HL-60/S4 treated with retinoic acid at 250 ng/mL for 4 days and 3 days (cell line): Measurements from ENCODE around the gene SNAP25.

ENCODE experiments used
- in situ Hi-C: fragments of 300-500 bp; cut with MboI; formaldehyde crosslinking; loops from 2 replicates; pipeline ENCODE4 v1.7.0; 2022; ENCODE audit warnings: low sequenced_read_pairs

SNAP25 gene

GRCh38 chr20:10328897-10329255 is 110.2 kb downstream of the SNAP25 start:
- in situ Hi-C loops: no loop called here

DNA sequence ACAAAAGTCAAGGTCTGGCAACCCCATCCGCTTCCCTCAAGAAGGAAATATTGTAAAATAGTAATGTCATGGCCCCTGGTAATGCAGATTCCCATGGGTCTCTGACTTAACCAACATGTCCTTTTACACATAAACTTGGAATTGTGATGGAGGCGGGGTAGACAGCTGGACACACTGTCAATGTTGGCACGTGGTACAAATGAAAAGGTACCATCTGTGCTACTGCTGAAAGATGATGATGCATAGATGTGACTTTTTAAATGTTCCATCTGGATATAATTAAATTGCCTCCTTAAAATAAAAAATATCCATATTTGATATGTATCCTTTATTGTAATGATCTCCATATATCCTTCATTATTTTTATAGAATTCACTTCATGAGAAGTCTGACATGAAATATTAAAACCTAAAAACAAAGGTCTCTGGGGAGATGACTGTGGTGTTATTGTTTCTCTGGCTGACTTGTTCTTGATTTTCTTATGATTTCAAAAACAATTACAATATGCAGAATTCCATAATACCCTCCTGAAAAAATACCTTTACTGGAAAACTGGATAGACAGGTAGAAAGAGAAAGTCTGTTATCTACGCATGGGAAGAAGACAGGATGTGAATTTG is 110.9 kb downstream of the SNAP25 start:
- in situ Hi-C loops: no loop called here

GRCh38 chr20:10330071-10330470 is 111.4 kb downstream of the SNAP25 start:
- in situ Hi-C loops: no loop called here

- in situ Hi-C loops: no loop called here
Measured at GRCh38 chr20:10332656-10333415, 114.2 kb downstream of the SNAP25 start.

DNA sequence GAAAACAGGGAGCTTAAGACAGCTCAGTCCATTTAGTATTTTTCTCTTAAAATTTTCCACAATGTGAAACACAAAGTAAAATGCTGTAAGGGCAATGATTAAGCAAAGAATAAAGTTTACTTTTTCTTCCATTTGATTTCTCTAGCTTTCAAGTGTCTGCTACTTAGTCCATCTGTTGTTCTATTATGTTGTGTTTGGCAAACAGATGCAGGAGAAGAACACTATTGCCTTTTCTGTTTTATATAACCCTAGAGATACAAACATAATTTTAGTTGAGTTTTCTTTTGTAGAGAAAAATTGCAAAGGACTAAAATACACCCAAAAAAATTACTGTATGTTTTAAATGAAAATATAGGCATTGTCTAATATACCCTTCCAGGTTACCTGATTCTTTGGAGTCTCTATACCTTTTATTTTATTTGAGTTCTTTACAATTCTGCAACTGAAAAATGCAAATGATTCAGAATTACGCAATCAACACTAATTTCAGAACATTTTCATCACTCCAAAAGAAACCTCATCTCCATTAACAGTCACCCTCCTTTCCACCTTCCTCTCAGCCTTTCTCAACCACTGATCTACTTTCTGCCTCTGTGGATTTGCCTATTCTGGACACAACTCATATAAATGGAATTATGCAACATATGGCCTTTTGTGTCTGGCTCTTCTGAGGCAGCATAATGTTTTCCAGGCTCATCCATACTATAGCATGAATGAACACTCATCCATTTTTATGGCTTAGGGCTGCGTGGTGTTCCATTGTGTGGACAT is 118.5 kb downstream of the SNAP25 start:
- in situ Hi-C loops: no loop called here

DNA sequence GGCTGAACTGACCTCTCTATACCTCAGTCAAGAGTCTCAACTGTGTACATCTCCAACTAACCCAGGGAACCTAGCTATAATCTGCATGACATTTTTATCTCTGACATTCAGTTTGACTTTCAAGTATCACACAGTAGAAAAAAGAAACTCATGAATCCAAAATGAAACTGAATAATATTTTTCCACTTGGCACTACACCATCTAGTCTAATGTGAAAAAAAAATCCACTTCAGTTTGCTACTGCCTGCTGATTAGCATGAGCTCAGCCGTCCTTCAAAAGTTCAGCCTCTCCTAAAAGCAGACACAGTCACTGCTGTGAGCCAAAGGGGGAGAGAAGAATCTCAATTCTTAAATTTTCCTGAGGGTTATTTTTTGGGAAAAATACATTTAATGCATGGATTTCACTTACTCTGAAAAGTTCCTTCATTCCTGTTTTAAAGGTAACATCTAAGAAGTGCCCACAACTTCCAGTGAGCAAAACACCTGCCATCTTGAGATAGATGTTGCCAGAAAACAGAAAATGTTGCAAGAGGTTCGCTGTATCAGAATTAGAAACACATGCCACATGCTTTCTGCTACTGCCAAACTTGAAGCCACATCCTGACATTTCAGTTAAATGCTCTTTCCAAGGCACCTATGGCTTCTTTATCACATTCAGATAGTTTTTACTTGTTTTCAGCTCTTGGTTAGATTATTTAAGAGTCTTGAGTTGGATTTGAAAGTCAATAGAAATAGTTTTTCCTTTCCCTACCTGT is 120.0 kb downstream of the SNAP25 start:
- in situ Hi-C loops: no loop called here

DNA sequence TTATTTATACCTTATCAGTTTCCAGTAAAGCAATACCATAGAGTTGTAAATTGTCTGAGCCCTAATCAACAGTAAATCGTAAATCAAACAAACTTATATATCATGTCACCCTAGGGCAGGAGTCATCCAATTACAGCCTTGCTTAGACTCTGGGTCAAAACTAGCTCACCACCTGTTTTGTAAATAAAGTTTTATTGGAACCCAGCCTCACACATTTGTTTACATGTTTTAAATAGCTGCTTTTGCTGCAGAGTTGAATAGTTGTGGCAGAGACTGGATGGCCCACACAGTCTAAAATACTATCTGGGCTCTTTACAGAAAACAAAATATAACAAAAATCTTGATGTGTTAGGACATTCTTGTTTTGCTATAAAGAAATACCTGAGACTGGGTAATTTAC is 121.0 kb downstream of the SNAP25 start:
- in situ Hi-C loops: no loop called here

- in situ Hi-C loops: no loop called here
Measured at GRCh38 chr20:10342152-10342551, 123.5 kb downstream of the SNAP25 start.

GRCh38 chr20:10344953-10345352 is 126.3 kb downstream of the SNAP25 start:
- in situ Hi-C loops: no loop called here

GRCh38 chr20:10347086-10347880 is 128.7 kb downstream of the SNAP25 start:
- in situ Hi-C loops: no loop called here

DNA sequence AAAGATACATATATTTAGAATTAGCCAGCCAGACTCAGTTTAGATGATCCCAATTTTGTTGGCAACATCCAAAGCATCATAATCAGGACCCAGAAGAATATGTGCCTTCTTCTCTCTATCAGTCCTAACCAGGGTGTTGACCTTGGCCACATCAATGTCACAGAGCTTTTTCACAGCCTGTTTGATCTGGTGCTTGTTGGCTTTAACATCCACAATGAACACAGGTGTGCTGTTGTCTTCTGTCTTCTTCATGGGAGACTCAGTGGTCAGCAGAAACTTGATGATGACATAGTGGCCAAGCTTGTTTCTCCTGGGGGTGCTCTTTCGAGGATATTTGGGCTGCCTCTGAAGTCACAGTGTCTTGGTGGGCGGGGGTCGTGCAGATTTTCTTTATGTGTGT is 130.5 kb downstream of the SNAP25 start:
- in situ Hi-C loops: no loop called here

- in situ Hi-C loops: no loop called here
Measured at GRCh38 chr20:10350188-10350842, 131.7 kb downstream of the SNAP25 start.

- in situ Hi-C loops: no loop called here
Measured at GRCh38 chr20:10352934-10353824, 134.5 kb downstream of the SNAP25 start.

GRCh38 chr20:10356628-10357027 is 138.0 kb downstream of the SNAP25 start:
- in situ Hi-C loops: no loop called here
